NCI-H69 (cell line): ENCODE measurements around the gene MAP4.
A peak's percentile ranks its signal among the peaks of the same experiment; 100 is the strongest.
"Not testable (repeated sequence)": the region's sequence is repeated elsewhere in the genome, so short reads cannot be mapped to it uniquely, and the experiment has no call there.

Source experiments
- DNase-seq: peaks from one replicate; lab custom pipeline; 2025; lab: John Stamatoyannopoulos, UW

MAP4 gene

DNA sequence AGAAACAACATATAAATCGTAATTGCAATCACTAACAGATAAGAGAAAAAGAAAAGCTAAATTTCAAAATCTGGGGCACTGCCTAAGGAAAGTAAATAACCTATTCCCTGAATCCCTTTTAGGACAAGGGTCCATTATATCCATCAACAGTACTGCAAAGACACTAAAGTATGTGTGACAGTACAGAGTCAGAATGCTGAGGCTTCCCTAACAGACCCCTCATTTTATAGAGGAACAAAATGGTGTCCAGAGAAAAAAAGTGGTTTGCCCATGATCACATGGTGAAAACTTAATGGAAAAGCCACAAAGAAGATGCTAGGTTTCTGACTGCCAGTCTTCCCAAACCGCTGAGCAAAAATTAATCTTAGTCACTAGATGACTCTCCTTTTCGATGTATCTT is 119.5 kb downstream of the MAP4 start:
- DNase-seq, result no peak

DNA sequence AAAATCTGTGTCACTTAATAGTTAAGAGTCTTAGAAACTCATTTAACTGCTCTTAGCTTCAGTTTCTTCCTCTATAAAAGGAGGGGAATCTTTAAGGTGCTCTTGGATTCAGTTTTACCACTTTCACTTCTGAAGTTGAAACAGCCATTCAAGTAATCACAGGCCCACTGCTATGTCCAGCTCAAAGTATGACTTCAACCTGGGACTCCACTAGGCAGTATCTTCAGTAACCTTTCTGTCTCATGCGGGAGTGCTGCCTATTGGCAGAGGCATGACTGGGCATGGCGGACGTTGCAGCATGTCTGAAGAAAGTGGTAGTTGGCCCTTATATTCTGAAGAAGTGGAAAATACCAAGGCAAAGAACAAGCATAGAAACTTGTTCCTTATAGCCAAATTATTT is 121.0 kb downstream of the MAP4 start:
- DNase-seq, result no peak

- DNase-seq, result no peak
These were observed 123.8 kb downstream of the MAP4 start for GRCh38 chr3:47892286-47893040.

- DNase-seq, result no peak
These were observed 124.6 kb downstream of the MAP4 start for GRCh38 chr3:47891613-47892005.

GRCh38 chr3:47890828-47891612 is 125.2 kb downstream of the MAP4 start:
- no peak for DNase-seq

DNA sequence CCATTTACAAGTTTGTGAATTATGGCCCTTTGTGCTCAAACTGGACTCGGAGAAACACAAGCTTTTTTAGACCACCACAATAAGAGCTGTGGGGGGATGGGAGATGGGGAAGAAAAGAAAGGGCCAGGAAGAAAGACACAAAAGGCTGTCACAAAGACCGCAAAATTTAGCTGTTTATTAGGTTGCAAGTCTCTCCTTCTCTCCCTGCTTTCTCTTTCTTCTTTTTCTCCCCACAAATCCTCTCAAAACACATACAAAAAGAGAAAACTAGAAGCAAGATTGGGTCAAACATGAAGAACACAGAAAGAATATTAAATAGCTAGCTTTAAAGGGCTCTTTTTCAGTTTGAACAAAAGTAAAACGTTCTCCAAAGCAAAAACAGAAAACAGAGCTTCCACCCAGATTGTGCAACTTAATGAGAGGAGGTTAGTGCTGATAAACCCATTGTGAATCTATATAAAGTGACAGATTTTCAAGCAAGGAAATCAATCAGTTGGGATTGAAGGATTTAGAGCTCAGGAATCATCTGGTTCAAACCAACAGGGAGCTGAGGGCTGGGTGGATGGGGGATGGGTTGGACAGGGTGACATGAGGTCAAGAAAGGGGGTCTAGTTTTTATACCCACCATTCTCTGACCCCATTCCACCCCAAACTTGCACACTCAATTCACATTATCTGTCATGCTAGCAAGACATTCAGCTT is 125.9 kb downstream of the MAP4 start:
- no peak for DNase-seq

DNA sequence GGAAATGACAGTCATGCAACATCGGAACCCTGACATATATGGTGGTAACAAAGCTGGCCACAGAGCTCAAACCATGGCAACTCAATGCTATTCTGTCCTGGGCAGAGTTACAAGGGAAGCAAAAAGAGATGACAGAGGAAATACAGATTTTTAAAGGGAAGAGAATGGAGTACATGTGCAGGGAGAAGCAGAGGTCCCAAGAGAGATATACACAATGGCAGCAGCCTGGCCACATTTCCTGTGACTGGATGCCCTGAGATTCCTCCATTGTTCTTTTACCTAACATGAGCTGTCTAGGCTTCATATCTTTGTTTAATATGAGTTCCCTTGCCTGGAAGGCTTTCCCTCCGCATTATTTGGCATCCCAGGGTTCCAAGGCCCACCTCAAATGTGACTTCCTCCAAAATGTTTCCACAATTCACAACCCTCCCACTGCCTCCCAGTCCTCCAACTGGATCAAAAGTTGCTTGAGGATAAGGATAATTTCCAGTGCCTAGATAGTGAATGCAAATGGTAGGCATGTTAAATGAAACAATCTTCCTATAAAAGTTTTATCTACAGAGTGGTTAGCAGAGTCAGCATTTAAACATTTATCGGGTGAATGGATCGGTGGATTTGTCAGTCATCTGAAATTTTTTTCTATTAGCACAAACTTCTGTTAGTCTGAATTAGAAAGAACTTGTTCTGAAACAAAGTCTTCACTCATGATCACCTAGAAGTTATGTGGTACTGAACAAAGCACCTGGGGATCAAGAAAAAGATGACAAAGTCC is 127.0 kb downstream of the MAP4 start:
- DNase-seq, result no peak

DNA sequence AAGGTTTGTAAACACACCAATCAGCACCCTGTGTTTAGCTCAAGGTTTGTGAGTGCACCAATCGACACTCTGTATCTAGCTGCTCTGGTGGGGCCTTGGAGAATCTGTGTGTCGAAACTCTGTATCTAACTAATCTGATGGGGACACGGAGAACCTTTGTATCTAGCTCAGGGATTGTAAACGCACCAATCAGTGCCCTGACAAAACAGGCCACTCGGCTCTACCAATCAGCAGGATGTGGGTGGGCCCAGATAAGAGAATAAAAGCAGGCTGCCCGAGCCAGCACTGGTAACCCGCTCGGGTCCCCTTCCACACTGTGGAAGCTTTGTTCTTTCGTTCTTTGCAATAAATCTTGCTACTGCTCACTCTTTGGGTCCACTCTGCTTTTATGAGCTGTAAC is 128.2 kb downstream of the MAP4 start:
- DNase-seq, result not testable (repeated sequence)

GRCh38 chr3:47885168-47885567 is 131.0 kb downstream of the MAP4 start:
- no peak for DNase-seq

DNA sequence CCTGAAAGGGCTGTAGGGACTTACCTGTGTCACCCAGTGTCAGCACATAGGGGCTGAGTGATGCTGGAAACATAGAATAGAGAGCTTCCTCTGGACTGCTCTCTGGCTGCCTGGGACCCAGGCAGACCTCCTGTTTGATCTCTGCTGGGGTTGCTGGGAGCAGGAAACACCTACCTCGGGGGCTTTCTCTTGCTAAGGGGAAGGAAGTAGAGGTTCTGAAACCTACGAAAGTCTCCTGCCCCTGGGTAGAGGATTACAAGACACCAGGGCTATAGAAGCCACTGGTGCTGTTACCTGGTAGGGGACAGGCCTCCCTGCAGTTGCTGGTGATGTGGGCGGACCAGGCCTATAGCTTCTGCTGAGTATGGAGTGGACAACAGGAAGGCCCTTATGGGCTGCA is 131.6 kb downstream of the MAP4 start:
- DNase-seq, result no peak

- DNase-seq, result no peak
These were observed 133.9 kb downstream of the MAP4 start for GRCh38 chr3:47882338-47882737.

- DNase-seq, result no peak
These were observed 138.5 kb downstream of the MAP4 start for GRCh38 chr3:47877719-47878118.

GRCh38 chr3:47877290-47877689 is 138.9 kb downstream of the MAP4 start:
- DNase-seq, result no peak

DNA sequence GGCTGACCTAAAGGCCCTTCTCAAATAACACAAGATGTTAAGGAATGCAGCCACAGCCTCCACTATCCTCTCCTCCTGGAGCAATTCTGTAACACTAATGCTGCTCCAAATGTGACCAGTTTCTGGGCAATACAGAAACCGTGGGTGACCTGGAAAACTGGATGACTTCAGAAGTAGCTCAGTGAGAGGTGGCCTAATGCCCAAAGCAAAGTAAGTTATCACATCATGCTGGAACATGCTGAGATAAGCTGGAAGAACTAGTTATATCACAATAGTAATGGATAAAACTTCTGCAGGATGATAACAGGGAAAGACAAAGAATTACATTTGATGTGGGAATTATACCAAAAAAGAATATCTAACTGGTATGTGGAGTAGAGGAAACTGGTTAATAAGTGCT is 141.3 kb downstream of the MAP4 start:
- no peak for DNase-seq

DNA sequence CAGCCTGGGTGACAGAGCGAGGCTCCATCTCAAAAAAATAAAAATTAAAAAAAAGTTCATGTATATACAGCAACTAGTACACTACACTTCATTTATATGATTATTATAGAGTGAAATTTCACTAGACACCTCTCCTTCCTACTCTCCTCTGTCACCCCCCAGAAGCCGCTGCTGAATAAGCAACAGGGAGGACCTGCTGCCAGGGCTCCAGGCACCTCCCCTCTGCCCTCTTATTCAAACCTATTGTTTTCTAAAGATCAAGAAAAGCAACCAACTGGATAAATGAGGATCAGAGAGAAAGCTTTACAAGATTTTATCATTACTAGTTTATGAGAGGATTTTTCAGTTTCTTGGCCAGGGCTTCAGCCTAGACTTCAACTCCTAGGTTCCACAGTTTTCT is 141.8 kb downstream of the MAP4 start:
- no peak for DNase-seq

GRCh38 chr3:47872916-47873315 is 143.3 kb downstream of the MAP4 start:
- no peak for DNase-seq

DNA sequence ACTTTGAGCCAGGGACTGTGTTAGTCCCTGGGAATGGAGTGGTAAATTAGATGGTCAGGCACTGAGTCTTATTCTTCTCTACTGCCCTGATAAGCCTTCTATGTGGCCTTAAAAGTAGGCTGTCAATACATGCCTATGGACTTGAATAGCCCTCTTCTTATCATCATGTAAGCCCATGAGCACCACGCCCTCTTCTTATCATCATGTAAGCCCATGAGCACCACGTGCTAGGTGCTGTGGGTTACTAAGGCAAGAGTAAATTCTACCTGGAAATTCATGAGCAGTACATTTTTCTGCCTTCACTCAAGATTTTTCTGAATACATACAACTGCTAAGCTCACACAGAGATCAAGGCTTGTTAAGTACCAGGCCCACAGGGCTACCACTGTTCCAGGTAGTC is 144.8 kb downstream of the MAP4 start:
- no peak for DNase-seq

DNA sequence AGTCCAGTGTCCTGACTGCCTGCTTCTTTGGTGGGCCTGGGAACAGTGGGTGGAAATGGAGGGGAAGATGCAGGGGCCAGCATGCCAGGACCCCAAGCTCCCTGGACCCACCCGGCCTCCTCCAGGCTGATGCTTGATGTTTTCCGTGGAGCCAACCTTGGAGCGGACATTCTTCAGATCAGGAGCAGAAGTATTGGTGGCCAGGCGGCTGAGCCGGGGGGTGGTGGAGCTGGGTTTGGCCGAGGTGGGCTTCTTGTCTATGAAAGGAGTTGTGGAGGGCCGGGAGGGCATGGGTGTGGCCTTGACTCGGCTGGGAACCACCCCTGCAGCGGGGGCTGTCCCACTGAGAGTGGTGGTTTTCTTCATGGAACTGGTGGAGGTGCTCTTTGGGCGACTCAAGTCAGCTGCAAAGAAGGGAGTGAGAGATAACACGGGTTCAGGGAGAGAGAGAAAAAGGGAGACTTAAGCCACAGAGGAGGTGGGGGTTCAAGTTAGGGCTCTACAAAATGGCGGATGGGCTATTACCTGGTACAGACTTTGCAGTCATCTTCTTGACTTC is 145.4 kb downstream of the MAP4 start:
- no peak for DNase-seq

- no peak for DNase-seq
These were observed 146.1 kb downstream of the MAP4 start for GRCh38 chr3:47870156-47870555.

DNA sequence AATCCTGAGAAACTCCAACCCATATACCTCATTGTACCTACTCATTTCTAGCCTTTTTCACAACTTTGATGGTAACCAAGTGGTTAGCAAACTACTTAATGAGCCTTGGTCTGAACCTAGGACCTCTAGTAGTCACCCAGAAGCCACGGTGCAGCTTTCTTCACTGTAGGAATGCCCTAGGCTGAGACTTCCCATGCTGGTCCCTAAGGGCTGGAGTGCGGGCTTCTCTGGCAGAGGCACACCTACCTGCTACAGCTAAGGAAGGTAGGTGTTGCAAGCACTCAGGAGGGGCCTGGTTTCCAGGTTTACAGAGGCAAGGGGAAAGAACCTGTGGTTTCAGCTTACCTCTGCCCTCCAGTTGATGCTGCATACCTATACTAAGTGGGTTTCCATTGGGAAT is 147.9 kb downstream of the MAP4 start:
- DNase-seq, result no peak

DNA sequence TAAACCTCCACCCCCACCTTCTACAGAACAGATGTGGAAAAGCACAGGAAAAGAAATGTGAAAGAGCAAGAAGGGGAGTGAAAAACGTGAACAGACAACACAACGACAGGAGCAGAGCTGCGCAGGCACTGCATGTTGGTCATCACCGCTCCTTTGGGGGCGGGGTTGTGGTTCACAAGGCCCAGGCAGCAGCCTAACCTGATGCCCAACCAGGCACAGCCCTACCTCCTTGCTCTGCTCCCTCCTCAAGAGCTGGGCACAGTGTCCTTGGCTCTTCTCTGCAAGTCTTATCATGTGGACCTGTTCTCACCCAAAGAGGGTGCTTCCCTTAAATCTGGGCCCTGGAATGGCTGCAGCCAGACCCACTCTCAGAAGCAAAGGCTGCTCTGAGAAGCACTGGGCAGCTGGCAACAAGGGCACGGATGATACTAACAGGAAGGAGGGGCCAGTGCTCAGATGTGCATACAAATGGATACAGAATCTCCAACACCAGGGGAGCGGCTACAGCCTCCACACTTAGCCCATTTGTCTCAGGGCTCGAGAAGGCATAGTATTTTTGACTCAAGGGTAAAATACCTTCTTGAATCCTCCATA is 148.7 kb downstream of the MAP4 start:
- no peak for DNase-seq

DNA sequence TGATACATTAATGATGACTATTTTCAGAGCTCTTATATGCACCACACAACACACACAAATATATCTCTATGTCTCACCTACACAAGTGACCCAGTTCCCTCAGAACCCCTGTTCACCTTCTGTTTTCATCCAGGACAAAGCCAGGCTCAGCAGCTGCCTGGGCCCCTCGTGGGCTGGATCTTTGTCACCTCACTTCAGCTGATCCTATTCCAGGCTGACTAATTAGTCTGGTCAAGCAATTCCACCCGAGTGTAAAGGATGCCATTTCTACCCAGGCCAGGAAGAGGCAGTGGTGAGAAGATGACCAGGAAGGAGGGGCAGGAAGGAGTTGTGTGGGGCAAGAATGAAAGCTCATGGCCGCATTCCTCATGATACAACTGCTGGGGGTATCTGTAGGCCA is 151.0 kb downstream of the MAP4 start:
- DNase-seq, result peak; percentile 14
